Hepatocyte (in vitro differentiated cells): Measurements from ENCODE around the gene PCDH9. TPM values are rescaled to one million over a fixed set of nuclear protein-coding genes. Genes with fewer than 3 reads are reported as not detected.
A peak's percentile ranks its signal among the peaks of the same experiment; 100 is the strongest.

Source experiments
- DNase-seq: peaks from one replicate; pipeline ENCODE4 v3.0.0-alpha.2; 2016; ENCODE audit warnings: low spot score
- H2AFZ ChIP-seq: fragments of 200-600 bp; sonication (generic); 2 replicates; pipeline ENCODE4 v1.6.0; 2016; ENCODE audit warnings: antibody characterized with exemption, mild to moderate bottlenecking
- H3K27ac ChIP-seq: fragments of 200-600 bp; sonication (generic); 2 replicates; pipeline ENCODE4 v1.5.1; 2016; ENCODE audit warnings: mild to moderate bottlenecking
- H3K27me3 ChIP-seq: fragments of 200-600 bp; sonication (generic); 2 replicates; pipeline ENCODE4 v1.6.1; 2016
- H3K36me3 ChIP-seq: fragments of 200-600 bp; sonication (generic); replicated peaks from 2 replicates; pipeline ENCODE4 v1.5.1; 2016; ENCODE audit warnings: low read depth; ENCODE audit not compliant: insufficient read depth
- H3K4me1 ChIP-seq: fragments of 200-600 bp; sonication (generic); 2 replicates; pipeline ENCODE4 v1.5.1; 2016; ENCODE audit warnings: mild to moderate bottlenecking, moderate library complexity; ENCODE audit not compliant: insufficient read depth
- H3K4me2 ChIP-seq: fragments of 200-600 bp; sonication (generic); 2 replicates; pipeline ENCODE4 v1.6.0; 2016
- H3K4me3 ChIP-seq: fragments of 200-600 bp; sonication (generic); 2 replicates; pipeline ENCODE4 v1.5.1; 2016; ENCODE audit warnings: mild to moderate bottlenecking
- H3K79me2 ChIP-seq: fragments of 200-600 bp; sonication (generic); 2 replicates; pipeline ENCODE4 v1.6.0; 2017; ENCODE audit warnings: mild to moderate bottlenecking
- H3K9me2 ChIP-seq: fragments of 200-600 bp; sonication (generic); replicated peaks from 2 replicates; pipeline ENCODE4 v1.6.0; 2017; ENCODE audit warnings: mild to moderate bottlenecking; ENCODE audit not compliant: insufficient read depth
- H3K9me3 ChIP-seq: fragments of 200-600 bp; sonication (generic); 2 replicates; pipeline ENCODE4 v1.5.1; 2016; ENCODE audit warnings: low read depth, mild to moderate bottlenecking
- H4K20me1 ChIP-seq: fragments of 200-600 bp; sonication (generic); 2 replicates; pipeline ENCODE4 v1.6.0; 2016; ENCODE audit warnings: mild to moderate bottlenecking; ENCODE audit not compliant: insufficient read depth, poor library complexity, severe bottlenecking
- CTCF ChIP-seq: fragments of 200-600 bp; sonication (generic); IDR thresholded peaks from 2 replicates; pipeline ENCODE4 v1.5.1; 2016; ENCODE audit warnings: antibody characterized with exemption, mild to moderate bottlenecking; ENCODE audit not compliant: poor library complexity
- EZH2 ChIP-seq: fragments of 200-600 bp; sonication (generic); IDR thresholded peaks from 2 replicates; pipeline ENCODE4 v1.6.1; 2016; ENCODE audit warnings: antibody characterized with exemption, mild to moderate bottlenecking, borderline replicate concordance
- EZH2phosphoT487 ChIP-seq: fragments of 200-600 bp; sonication (generic); IDR thresholded peaks from one replicate; pipeline ENCODE4 v1.6.1; 2018; ENCODE audit warnings: antibody characterized with exemption, mild to moderate bottlenecking, low read depth, moderate library complexity; ENCODE audit not compliant: unreplicated experiment, severe bottlenecking
- WGBS: methylation state at CpG from one replicate; pipeline ENCODE4 v1.1.6; 2016; ENCODE audit warnings: low lambda C conversion rate; ENCODE audit errors: missing lambda C conversion rate; 5-methylcytosine and 5-hydroxymethylcytosine counted together
- polyA plus RNA-seq: library from polyadenylated mRNA; unstranded; fragments of >200 nt; fragmentation: Nextera tagmentation; extraction: Ambion mirVana; gene quantifications from 2 replicates; pipeline ENCODE4 v1.2.1, GENCODE V29; 2016
- total RNA-seq: library from RNA; depleted of rRNA; stranded (reverse); fragments of >200 nt; gene quantifications from 2 replicates; pipeline ENCODE4 v1.2.3, GENCODE V29; 2014

Gene PCDH9
- total and polyA plus RNA-seq, 2 experiments from 2014 or later: 6.9 to 15.0 TPM

GRCh38 chr13:67048821-67049150 lies 181.3 kb downstream of the PCDH9 start:
- no peak overlapping the region for H3K4me2 ChIP-seq
- TF ChIP-seq CTCF (no peak), EZH2 (no peak), EZH2phosphoT487 (no peak)
- no peaks in the 10 kb centered on the region for H3K79me2 ChIP-seq
- H3K27ac ChIP-seq: peak overlapping the region; percentile 58
- WGBS: 71% methylated on average over 2 of the region's 2 CpGs
- H3K9me2 ChIP-seq: no peaks in the 10 kb centered on the region
- no peaks in the 10 kb centered on the region for H4K20me1 ChIP-seq
- no peaks in the 10 kb centered on the region for H3K27me3 ChIP-seq
- no peaks in the 10 kb centered on the region for H3K36me3 ChIP-seq
- DNase-seq: no peak
- no peak overlapping the region for H3K4me3 ChIP-seq
- peaks cover 14% of the 10 kb centered on the region for H3K4me1 ChIP-seq
- peak overlapping the region; percentile 12 for H2AFZ ChIP-seq
- no peaks in the 10 kb centered on the region for H3K9me3 ChIP-seq

- peak; percentile 15 for DNase-seq
These were observed 181.9 kb downstream of the PCDH9 start for GRCh38 chr13:67048084-67048820.

GRCh38 chr13:67045357-67045756 lies 184.8 kb downstream of the PCDH9 start:
- H3K27me3 ChIP-seq: no peaks in the 10 kb centered on the region
- no peaks in the 10 kb centered on the region for H3K36me3 ChIP-seq
- no peaks in the 10 kb centered on the region for H4K20me1 ChIP-seq
- no peak overlapping the region for H3K4me3 ChIP-seq
- DNase-seq: no peak
- H3K79me2 ChIP-seq: no peaks in the 10 kb centered on the region
- H3K27ac ChIP-seq: no peak overlapping the region
- no peak for TF ChIP-seq EZH2
- no peak for TF ChIP-seq CTCF
- no peak for TF ChIP-seq EZH2phosphoT487
- H3K9me3 ChIP-seq: no peaks in the 10 kb centered on the region
- no peak overlapping the region for H3K4me2 ChIP-seq
- peaks cover 14% of the 10 kb centered on the region for H3K4me1 ChIP-seq
- H3K9me2 ChIP-seq: no peaks in the 10 kb centered on the region
- H2AFZ ChIP-seq: no peak overlapping the region
- 94% methylated on average over 1 of the region's 1 CpG for WGBS

More at GRCh38 chr13:67048084-67048820, 181.9 kb downstream of the PCDH9 start:
- Histone ChIP-seq H3K4me3 (no peak overlapping the region), H3K27me3 (no peaks in the 10 kb centered on the region), H3K27ac (peak overlapping the region; percentile 58), H3K4me1 (peaks cover 14% of the 10 kb centered on the region), H3K36me3 (no peaks in the 10 kb centered on the region), H3K9me3 (no peaks in the 10 kb centered on the region), H2AFZ (peak overlapping the region; percentile 12), H3K4me2 (no peak overlapping the region), H3K9me2 (no peaks in the 10 kb centered on the region), H4K20me1 (no peaks in the 10 kb centered on the region), H3K79me2 (no peaks in the 10 kb centered on the region)
- WGBS: 28% methylated on average over 4 of the region's 4 CpGs
- TF ChIP-seq CTCF (peak; percentile 7), EZH2phosphoT487 (no peak), EZH2 (no peak)
